ENCODE measurements around the gene ADD3.

Gene ADD3

GRCh38 chr10:110163841-110164240, 156.1 kb downstream of the ADD3 start:
- H3K4me3 ChIP-seq (ENCODE audit: low read depth, low read length), result no peak overlapping the region
- TF ChIP-seq CTCF (IDR thresholded peaks at IDR 0.05; ENCODE audit: low read depth, low read length), result no peak

GRCh38 chr10:110165239-110165638, 157.5 kb downstream of the ADD3 start:
- no peak overlapping the region for H3K4me3 ChIP-seq (ENCODE audit: low read depth, low read length)
- TF ChIP-seq CTCF (IDR thresholded peaks at IDR 0.05; ENCODE audit: low read depth, low read length), result no peak

- H3K4me3 ChIP-seq (ENCODE audit: low read depth, low read length), result no peak overlapping the region
- TF ChIP-seq CTCF (IDR thresholded peaks at IDR 0.05; ENCODE audit: low read depth, low read length), result no peak
Measured at GRCh38 chr10:110167149-110167548, 159.4 kb downstream of the ADD3 start.

GRCh38 chr10:110168601-110169481, 161.1 kb downstream of the ADD3 start:
- TF ChIP-seq CTCF (IDR thresholded peaks at IDR 0.05; ENCODE audit: low read depth, low read length), result no peak
- H3K4me3 ChIP-seq (ENCODE audit: low read depth, low read length), result no peak overlapping the region

- H3K4me3 ChIP-seq (ENCODE audit: low read depth, low read length), result no peak overlapping the region
- TF ChIP-seq CTCF (IDR thresholded peaks at IDR 0.05; ENCODE audit: low read depth, low read length), result no peak
Measured at GRCh38 chr10:110169586-110169985, 161.8 kb downstream of the ADD3 start.

- H3K4me3 ChIP-seq (ENCODE audit: low read depth, low read length), result no peak overlapping the region
- no peak for TF ChIP-seq CTCF (IDR thresholded peaks at IDR 0.05; ENCODE audit: low read depth, low read length)
Measured at GRCh38 chr10:110170142-110170971, 162.6 kb downstream of the ADD3 start.

GRCh38 chr10:110171032-110171431, 163.2 kb downstream of the ADD3 start:
- no peak for TF ChIP-seq CTCF (IDR thresholded peaks at IDR 0.05; ENCODE audit: low read depth, low read length)
- no peak overlapping the region for H3K4me3 ChIP-seq (ENCODE audit: low read depth, low read length)

All from WI38 (cell line).